K562 (cell line): ENCODE measurements around the gene QKI. TPM values are rescaled to one million over a fixed set of nuclear protein-coding genes. Genes with fewer than 3 reads are reported as not detected.

Source experiments
- CHD1 ChIP-seq: fragments of 200-600 bp; sonication (generic); IDR thresholded peaks from one replicate; pipeline ENCODE4 v1.6.1; 2012; ENCODE audit warnings: mild to moderate bottlenecking, moderate library complexity, low read length, inconsistent platforms
- CREM ChIP-seq: IDR thresholded peaks from 2 replicates; pipeline ENCODE4 v1.6.1; 2014; ENCODE audit warnings: antibody characterized with exemption, low read depth
- CTBP1 ChIP-seq: fragments of 450-650 bp; IDR thresholded peaks from 2 replicates; pipeline ENCODE4 v1.6.1; 2016; ENCODE audit warnings: borderline replicate concordance
- HNRNPL ChIP-seq: fragments of 200-400 bp; formaldehyde crosslinking; IDR thresholded peaks from 2 replicates; pipeline ENCODE4 v1.6.1; 2017; ENCODE audit warnings: low read depth, mild to moderate bottlenecking, low read length
- KHSRP ChIP-seq: fragments of 450-650 bp; IDR thresholded peaks from 2 replicates; pipeline ENCODE4 v1.6.1; 2017
- MAFK ChIP-seq: IDR thresholded peaks from 2 replicates; pipeline ENCODE4 v1.6.1; 2011; ENCODE audit warnings: low read length, improper control_type of control experiment
- MCM3 ChIP-seq: fragments of 450-650 bp; IDR thresholded peaks from 2 replicates; pipeline ENCODE4 v1.6.1; 2016
- MYBL2 ChIP-seq, 2 experiments: fragments of 450-650 bp in 1 of 2; sonication (generic) in 1 of 2; formaldehyde crosslinking in 1 of 2; IDR thresholded peaks; 2 replicates each; pipeline versions ENCODE4 v1.6.1 to v1.8.1; 2017 to 2022; ENCODE audit warnings: borderline replicate concordance in 1 of 2, inconsistent platforms in 1 of 2, low read depth in 1 of 2, mild to moderate bottlenecking in 1 of 2, missing genetic modification reagents in 1 of 2, moderate library complexity in 1 of 2
- NFATC3 ChIP-seq: fragments of 450-650 bp; IDR thresholded peaks from 2 replicates; pipeline ENCODE4 v1.6.1; 2017; ENCODE audit warnings: mild to moderate bottlenecking
- NFXL1 ChIP-seq: fragments of 450-650 bp; formaldehyde crosslinking; IDR thresholded peaks from 2 replicates; pipeline ENCODE4 v1.4.0; 2021; ENCODE audit warnings: mild to moderate bottlenecking
- NR2C2 ChIP-seq, 2 experiments: fragments of 200-800 bp in 1 of 2; sonication (Bioruptor generic) in 1 of 2; sonication (generic) in 1 of 2; formaldehyde crosslinking in 1 of 2; IDR thresholded peaks; 2 replicates each; pipeline versions ENCODE4 v1.6.1 to v1.8.0; 2016 to 2022; ENCODE audit warnings: mild to moderate bottlenecking in 1 of 2, missing compliant biosample characterization in 1 of 2, missing genetic modification characterization in 1 of 2, missing genetic modification reagents in 1 of 2
- NRF1 ChIP-seq, 2 experiments: fragments of 450-650 bp; IDR thresholded peaks in 1 of 2; conservative IDR thresholded peaks in 1 of 2; 2 replicates each; pipeline ENCODE4 v1.6.1; 2014; ENCODE audit warnings: mild to moderate bottlenecking in 2 of 2
- PATZ1 ChIP-seq: fragments of 250-450 bp; sonication (Bioruptor Pico); IDR thresholded peaks from 2 replicates; pipeline ENCODE4 v1.5.0; 2020; ENCODE audit warnings: mild to moderate bottlenecking, borderline replicate concordance
- PKNOX1 ChIP-seq: fragments of 450-650 bp; IDR thresholded peaks from 2 replicates; pipeline ENCODE4 v1.6.1; 2016
- SAFB ChIP-seq: fragments of 200-400 bp; formaldehyde crosslinking; IDR thresholded peaks from 2 replicates; pipeline ENCODE4 v1.6.1; 2017; ENCODE audit warnings: low read depth, low read length, borderline replicate concordance
- SIX5 ChIP-seq, 2 experiments: IDR thresholded peaks; 2 replicates each; pipeline ENCODE4 v1.6.1; 2011; ENCODE audit warnings: low read length in 2 of 2, borderline replicate concordance in 1 of 2, low read depth in 1 of 2, mild to moderate bottlenecking in 1 of 2, moderate library complexity in 1 of 2; ENCODE audit not compliant: insufficient read depth in 1 of 2
- SMAD3 ChIP-seq: fragments of 450-650 bp; formaldehyde crosslinking; conservative IDR thresholded peaks from 2 replicates; pipeline ENCODE4 v1.4.0; 2020; ENCODE audit warnings: mild to moderate bottlenecking
- SMC3 ChIP-seq: conservative IDR thresholded peaks from 2 replicates; pipeline ENCODE4 v1.6.1; 2011; ENCODE audit warnings: low read depth, low read length, improper control_type of control experiment; ENCODE audit not compliant: insufficient read depth
- U2AF2 ChIP-seq: fragments of 200-400 bp; formaldehyde crosslinking; optimal IDR thresholded peaks from 2 replicates; pipeline ENCODE3; 2017; ENCODE audit warnings: low read depth, mild to moderate bottlenecking, low read length
- ZBTB12 ChIP-seq: fragments of 250-450 bp; sonication (Bioruptor Pico); IDR thresholded peaks from 2 replicates; pipeline ENCODE4 v1.4.0; 2020
- ZNF280B ChIP-seq: fragments of 250-450 bp; sonication (Bioruptor Pico); IDR thresholded peaks from 2 replicates; pipeline ENCODE4 v1.5.1; 2021; ENCODE audit warnings: mild to moderate bottlenecking
- ZNF436 ChIP-seq: fragments of 250-450, 450-650 bp; sonication (Bioruptor Pico); formaldehyde crosslinking; IDR thresholded peaks from 2 replicates; pipeline ENCODE4 v1.7.0; 2020; ENCODE audit warnings: mild to moderate bottlenecking
- polyA plus RNA-seq, 8 experiments: library from polyadenylated mRNA; depleted of rRNA in 4 of 8; stranded (reverse) in 5 of 8; unstranded in 3 of 8; fragments of >200 nt; fragmentation: Nextera tagmentation in 2 of 8; fragmentation: Illumina TruSeq in 1 of 8; extraction: Ambion mirVana in 2 of 8; extraction: Trizol in 1 of 8; gene quantifications; 2 replicates each; pipeline versions ENCODE4 v1.2.1 to v1.2.3, GENCODE V29; 2011 to 2014; ENCODE audit warnings: inconsistent platforms in 1 of 8, missing spikeins in 1 of 8
- total RNA-seq, 7 experiments: library from RNA; depleted of rRNA in 6 of 7; stranded (reverse); fragments of >200 nt in 6 of 7; fragmentation: Illumina TruSeq in 2 of 7; extraction: Trizol in 2 of 7; gene quantifications; 2 replicates each; pipeline versions ENCODE4 v1.2.1 to v1.2.3, GENCODE V29; 2011 to 2021; ENCODE audit warnings: low replicate concordance in 1 of 7

QKI gene
- total and polyA plus RNA-seq, 9 of the 15 experiments (the other 6 are each of a cell fraction or from before 2014, with no cell fraction given), result 20.4 to 215 (median 123) TPM

- no peak for TF ChIP-seq NFXL1 (CRISPR knock-in tag)
- no peak for TF ChIP-seq HNRNPL
- no peak for TF ChIP-seq SIX5 (IDR thresholded peaks at IDR 0.05; ENCODE audit: borderline replicate concordance in 1 of 2, insufficient read depth in 1 of 2, low read depth in 1 of 2, low read length in 2 of 2)
- no peak for TF ChIP-seq SMC3
- TF ChIP-seq PKNOX1, result 0 out of 2 replicates have a peak, but pooled peaks have one; percentile 45
- TF ChIP-seq SAFB, result 0 out of 2 replicates have a peak, but pooled peaks have one; percentile 30
- TF ChIP-seq ZNF436 (CRISPR knock-in tag), result no peak
- 0 out of 2 replicates have a peak, but pooled peaks have one; percentile 14 for TF ChIP-seq CREM
- no peak for TF ChIP-seq ZNF280B (CRISPR knock-in tag)
- TF ChIP-seq U2AF2, result no peak
- TF ChIP-seq MCM3, result no peak
- peak; percentile 38; the same call in 1 of the 2 replicates for TF ChIP-seq CTBP1
- no peak for TF ChIP-seq NFATC3
- no peak for TF ChIP-seq SMAD3 (CRISPR knock-in tag)
- no peak for TF ChIP-seq MYBL2 (IDR thresholded peaks at IDR 0.05; ENCODE audit: low read depth)
- no peak for TF ChIP-seq MYBL2 (CRISPR knock-in tag; IDR thresholded peaks at IDR 0.05; ENCODE audit: borderline replicate concordance)
- TF ChIP-seq NR2C2 (CRISPR knock-in tag; IDR thresholded peaks at IDR 0.05), result no peak
- TF ChIP-seq NR2C2 (tag; IDR thresholded peaks at IDR 0.05), result no peak
- no peak for TF ChIP-seq ZBTB12 (CRISPR knock-in tag)
- no peak for TF ChIP-seq PATZ1
- peak; percentile 82 for TF ChIP-seq CHD1
- no peak for TF ChIP-seq MAFK
- no peak for TF ChIP-seq KHSRP
- peak; percentile 59 to 60; a peak in 3 of 4 replicates for TF ChIP-seq NRF1 (conservative IDR thresholded peaks at IDR 0.05 in 1 of 2, IDR thresholded peaks at IDR 0.05 in 1 of 2)
Measured at GRCh38 chr6:163415620-163416556, 1.4 kb downstream of the QKI start (continued).
